IMR-90 (cell line): ENCODE measurements around the gene NXNL2. TPM values are rescaled to one million over a fixed set of nuclear protein-coding genes. Genes with fewer than 3 reads are reported as not detected.

ENCODE experiments used
- ATAC-seq: fragments of 200-7000 bp; cut with Tn5 transposase; 2 replicates; pipeline ENCODE4 v1.9.1; 2020; ENCODE audit warnings: low read depth, mild to moderate bottlenecking, moderate library complexity
- BruUV-seq: library from RNA; stranded (reverse); fragments of 400-500 nt; replicated peaks from 2 replicates; lab custom pipeline; 2021; lab: Mats Ljungman, UMichigan
- CTCF ChIA-PET: fragments of 300-600 bp; formaldehyde crosslinking; extraction: SDS; loops from one replicate; lab custom pipeline; 2021; ENCODE audit warnings: antibody characterized with exemption; lab: Yijun Ruan, JAX
- POLR2A ChIA-PET: fragments of 300-600 bp; sonication (Branson Sonifier 250); formaldehyde crosslinking; loops from one replicate; lab custom pipeline; 2022; ENCODE audit warnings: antibody characterized with exemption; ENCODE audit not compliant: unreplicated experiment; lab: Charles Lee
- DNase-seq: peaks from one replicate; pipeline ENCODE4 v3.0.0; 2013
- H2AFZ ChIP-seq: replicated peaks from 2 replicates; pipeline ENCODE3; 2013; ENCODE audit warnings: low read length, mild to moderate bottlenecking; ENCODE audit not compliant: poor library complexity
- H2AK5ac ChIP-seq: 2 replicates; pipeline ENCODE4 v1.6.1; 2013; ENCODE audit warnings: low read depth, low read length, inconsistent platforms
- H2AK9ac ChIP-seq: replicated peaks from 2 replicates; pipeline ENCODE3; 2013; ENCODE audit warnings: mild to moderate bottlenecking, low read depth, low read length, moderate library complexity; ENCODE audit not compliant: poor library complexity
- H2BK120ac ChIP-seq: 2 replicates; pipeline ENCODE4 v1.6.1; 2013; ENCODE audit warnings: low read depth, low read length, inconsistent platforms
- H2BK15ac ChIP-seq: 3 replicates; pipeline ENCODE4 v1.6.1; 2013; ENCODE audit warnings: low read depth, low read length, inconsistent platforms
- H2BK20ac ChIP-seq: 2 replicates; pipeline ENCODE4 v1.6.1; 2013; ENCODE audit warnings: low read depth, mild to moderate bottlenecking, inconsistent platforms, low read length, moderate library complexity
- H2BK5ac ChIP-seq: 2 replicates; pipeline ENCODE4 v1.6.1; 2013; ENCODE audit warnings: mild to moderate bottlenecking, low read depth, low read length, inconsistent platforms; ENCODE audit not compliant: poor library complexity, severe bottlenecking
- H3K14ac ChIP-seq: replicated peaks from 2 replicates; pipeline ENCODE4 v1.6.1; 2013; ENCODE audit warnings: low read depth, low read length, inconsistent platforms
- H3K18ac ChIP-seq: 2 replicates; pipeline ENCODE4 v1.6.1; 2013; ENCODE audit warnings: low read depth, low read length, control low read depth
- H3K23ac ChIP-seq: 2 replicates; pipeline ENCODE4 v1.6.1; 2013; ENCODE audit warnings: low read depth, low read length, inconsistent platforms
- H3K27ac ChIP-seq: 2 replicates; pipeline ENCODE4 v1.5.1; 2013; ENCODE audit warnings: mild to moderate bottlenecking, control low read depth, low read length; ENCODE audit not compliant: insufficient read depth
- H3K27me3 ChIP-seq: 2 replicates; pipeline ENCODE4 v1.6.1; 2013; ENCODE audit warnings: low read length; ENCODE audit not compliant: control insufficient read depth, insufficient read depth
- H3K36me3 ChIP-seq: 2 replicates; pipeline ENCODE4 v1.6.1; 2013; ENCODE audit warnings: low read length, mixed read lengths; ENCODE audit not compliant: control insufficient read depth, insufficient read depth
- H3K4ac ChIP-seq: 2 replicates; pipeline ENCODE4 v1.6.1; 2013; ENCODE audit warnings: low read depth, low read length, inconsistent platforms
- H3K4me1 ChIP-seq: 2 replicates; pipeline ENCODE4 v1.6.1; 2013; ENCODE audit warnings: low read length, mixed read lengths; ENCODE audit not compliant: control insufficient read depth, insufficient read depth
- H3K4me2 ChIP-seq: 2 replicates; pipeline ENCODE4 v1.6.1; 2013; ENCODE audit warnings: low read depth, mild to moderate bottlenecking, control low read depth, low read length, moderate library complexity
- H3K4me3 ChIP-seq: 2 replicates; pipeline ENCODE4 v1.5.1; 2013; ENCODE audit warnings: low read depth, mild to moderate bottlenecking, control low read depth, low read length, moderate library complexity; ENCODE audit not compliant: insufficient read depth
- H3K56ac ChIP-seq: 2 replicates; pipeline ENCODE4 v1.6.1; 2013; ENCODE audit warnings: low read length, inconsistent platforms; ENCODE audit not compliant: insufficient read depth; ENCODE audit errors: extremely low read depth
- H3K79me1 ChIP-seq, 2 experiments: 2 replicates each; pipeline ENCODE4 v1.6.1; 2013; ENCODE audit warnings: low read length in 2 of 2, inconsistent platforms in 1 of 2, low read depth in 1 of 2
- H3K9ac ChIP-seq: 2 replicates; pipeline ENCODE4 v1.6.1; 2013; ENCODE audit warnings: low read depth, low read length, control low read depth
- H3K9me1 ChIP-seq: 2 replicates; pipeline ENCODE4 v1.6.1; 2013; ENCODE audit warnings: low read length, inconsistent platforms; ENCODE audit not compliant: insufficient read depth
- H3K9me3 ChIP-seq: 2 replicates; pipeline ENCODE4 v1.6.1; 2013; ENCODE audit warnings: low read length; ENCODE audit not compliant: control insufficient read depth, insufficient read depth
- H4K20me1 ChIP-seq: 2 replicates; pipeline ENCODE4 v1.6.1; 2013; ENCODE audit warnings: low read length, inconsistent platforms; ENCODE audit not compliant: insufficient read depth
- H4K5ac ChIP-seq: 2 replicates; pipeline ENCODE4 v1.6.1; 2013; ENCODE audit warnings: mild to moderate bottlenecking, low read depth, low read length, control low read depth
- H4K8ac ChIP-seq, 2 experiments: 2 replicates each; pipeline ENCODE4 v1.6.1; 2013; ENCODE audit warnings: low read depth in 2 of 2, low read length in 2 of 2, control low read depth in 1 of 2, inconsistent platforms in 1 of 2
- H4K91ac ChIP-seq: 2 replicates; pipeline ENCODE4 v1.6.1; 2013; ENCODE audit warnings: low read depth, low read length, inconsistent platforms; ENCODE audit not compliant: insufficient read depth
- BHLHE40 ChIP-seq: fragments of 150-350 bp; IDR thresholded peaks from 2 replicates; pipeline ENCODE4 v1.6.1; 2016; ENCODE audit warnings: mild to moderate bottlenecking, low read depth, low read length
- CEBPB ChIP-seq: IDR thresholded peaks from 2 replicates; pipeline ENCODE4 v1.6.1; 2012; ENCODE audit warnings: low read depth, low read length, improper control_type of control experiment
- CHD1 ChIP-seq: IDR thresholded peaks from 2 replicates; pipeline ENCODE4 v1.6.1; 2012; ENCODE audit warnings: low read depth, low read length, improper control_type of control experiment
- CTCF ChIP-seq: conservative IDR thresholded peaks from 2 replicates; pipeline ENCODE4 v1.5.1; 2012; ENCODE audit warnings: mild to moderate bottlenecking, low read depth, low read length, improper control_type of control experiment
- ELK1 ChIP-seq: fragments of 150-350 bp; IDR thresholded peaks from 2 replicates; pipeline ENCODE4 v1.6.1; 2016; ENCODE audit warnings: low read depth, mild to moderate bottlenecking, low read length, moderate library complexity, borderline replicate concordance
- FOS ChIP-seq: fragments of 150-350 bp; IDR thresholded peaks from 2 replicates; pipeline ENCODE4 v1.6.1; 2016; ENCODE audit warnings: low read depth, low read length
- MAFK ChIP-seq: IDR thresholded peaks from 2 replicates; pipeline ENCODE4 v1.6.1; 2012; ENCODE audit warnings: low read depth, low read length, improper control_type of control experiment
- NFE2L2 ChIP-seq: fragments of 150-350 bp; IDR thresholded peaks from 2 replicates; pipeline ENCODE4 v1.6.1; 2016; ENCODE audit warnings: low read depth, mild to moderate bottlenecking, low read length
- RAD21 ChIP-seq: IDR thresholded peaks from 2 replicates; pipeline ENCODE4 v1.6.1; 2012; ENCODE audit warnings: low read length, improper control_type of control experiment
- RFX5 ChIP-seq: IDR thresholded peaks from 2 replicates; pipeline ENCODE4 v1.8.0; 2012; ENCODE audit warnings: low read depth, mild to moderate bottlenecking, low read length, moderate library complexity
- SMC3 ChIP-seq: fragments of 150-350 bp; IDR thresholded peaks from 2 replicates; pipeline ENCODE4 v1.6.1; 2016; ENCODE audit warnings: low read depth, mild to moderate bottlenecking, antibody characterized with exemption, low read length, moderate library complexity
- USF2 ChIP-seq: fragments of 150-350 bp; IDR thresholded peaks from 2 replicates; pipeline ENCODE4 v1.6.1; 2017; ENCODE audit warnings: mild to moderate bottlenecking, antibody characterized with exemption, low read length, low read depth
- WGBS, 2 experiments: methylation state at CpG; one replicate each; pipeline versions ENCODE4 v1.1.5 to v1.1.7; 2013; ENCODE audit warnings: missing lambda C conversion rate in 2 of 2; ENCODE audit not compliant: insufficient read length in 1 of 2; ENCODE audit errors: extremely low coverage in 2 of 2; 5-methylcytosine and 5-hydroxymethylcytosine counted together
- dilution Hi-C: fragments of 300-500 bp; cut with HindIII; formaldehyde crosslinking; loops from one replicate; pipeline ENCODE4 v1.14.3; 2018; ENCODE audit warnings: low sequenced_read_pairs; ENCODE audit not compliant: unreplicated experiment
- in situ Hi-C: fragments of 300-500 bp; cut with MboI; formaldehyde crosslinking; loops from 3 replicates; pipeline ENCODE4 v1.14.3; 2019; ENCODE audit warnings: low sequenced_read_pairs, inconsistent platforms, mixed read lengths
- intact Hi-C: fragments of 100-400 bp; cut with micrococcal nuclease; formaldehyde crosslinking; loops from 2 replicates; pipeline ENCODE4 v1.10.0; 2022
- polyA plus RNA-seq, 3 experiments: library from polyadenylated mRNA; depleted of rRNA; stranded (reverse); fragments of >200 nt; gene quantifications; 2 replicates each; pipeline ENCODE4 v1.2.3, GENCODE V29; 2012; ENCODE audit warnings: low replicate concordance in 1 of 3
- total RNA-seq: library from RNA; depleted of rRNA; stranded (reverse); fragments of >200 nt; gene quantifications from 2 replicates; pipeline ENCODE4 v1.2.3, GENCODE V29; 2012

The NXNL2 gene
- total and polyA plus RNA-seq, 2 of the 4 experiments (the other 2 are of a cell fraction): 3.2 to 6.4 TPM

GRCh38 chr9:88503081-88503844, 31.7 kb upstream of the NXNL2 start:
- H3K56ac ChIP-seq: no peak overlapping the region
- H2AFZ ChIP-seq: peak overlapping the region; percentile 28
- H3K14ac ChIP-seq: no peak overlapping the region
- no peaks in the 10 kb centered on the region for H3K79me1 ChIP-seq
- H3K23ac ChIP-seq: no peak overlapping the region
- H2AK5ac ChIP-seq: no peak overlapping the region; the same call in 1 of the 2 replicates
- intact Hi-C loops: no loop called here
- peak overlapping the region; percentile 0 for H2AK9ac ChIP-seq
- WGBS, 2 experiments: 87% methylated on average over 6 of the region's 18 CpGs; no CpG with 5 or more reads in 1 of the 2 experiments
- DNase-seq (no peak), ATAC-seq (no peak)
- H3K18ac ChIP-seq: no peak overlapping the region
- H3K4me1 ChIP-seq: no peaks in the 10 kb centered on the region
- no peak overlapping the region; a peak in 1 of 4 replicates for H4K8ac ChIP-seq
- H4K91ac ChIP-seq: no peak overlapping the region
- H4K5ac ChIP-seq: no peak overlapping the region
- H2BK20ac ChIP-seq: no peak overlapping the region
- no peak overlapping the region for H2BK120ac ChIP-seq
- H3K4ac ChIP-seq: 0 out of 2 replicates have a peak overlapping the region, but pooled peaks have one; percentile 8
- H4K20me1 ChIP-seq: no peaks in the 10 kb centered on the region
- in situ Hi-C loops: no loop called here
- ChIA-PET POLR2A (no interaction called here), CTCF (no interaction called here)
- H3K4me2 ChIP-seq: no peak overlapping the region
- H2BK15ac ChIP-seq: no peak overlapping the region
- dilution Hi-C loops: no loop called here
- TF ChIP-seq NFE2L2 (no peak), USF2 (no peak), ELK1 (no peak), FOS (no peak), MAFK (no peak), RAD21 (no peak), CTCF (no peak), CEBPB (no peak), BHLHE40 (no peak), RFX5 (no peak), SMC3 (no peak), CHD1 (no peak)
- no peaks in the 10 kb centered on the region for H3K36me3 ChIP-seq
- no peak overlapping the region for H3K27ac ChIP-seq
- no peaks in the 10 kb centered on the region for H3K27me3 ChIP-seq
- no peak overlapping the region for H2BK5ac ChIP-seq
- BruUV-seq: no TSS peak
- H3K9me1 ChIP-seq: peaks cover 8% of the 10 kb centered on the region; the same call in 1 of the 2 replicates
- no peak overlapping the region for H3K4me3 ChIP-seq
- H3K9ac ChIP-seq: no peak overlapping the region
- H3K9me3 ChIP-seq: no peaks in the 10 kb centered on the region
